GM18499 (cell line): ENCODE results near the gene TMEM260.
"Not testable (repeated sequence)": the region's sequence is repeated elsewhere in the genome, so short reads cannot be mapped to it uniquely, and the experiment has no call there.

ENCODE experiments used
- ATAC-seq: cut with Tn5 transposase; IDR thresholded peaks from one replicate; pipeline ENCODE4 v1.9.1; 2021; ENCODE audit warnings: moderate number of reproducible peaks; ENCODE audit not compliant: insufficient read depth, unreplicated experiment

TMEM260 gene

DNA sequence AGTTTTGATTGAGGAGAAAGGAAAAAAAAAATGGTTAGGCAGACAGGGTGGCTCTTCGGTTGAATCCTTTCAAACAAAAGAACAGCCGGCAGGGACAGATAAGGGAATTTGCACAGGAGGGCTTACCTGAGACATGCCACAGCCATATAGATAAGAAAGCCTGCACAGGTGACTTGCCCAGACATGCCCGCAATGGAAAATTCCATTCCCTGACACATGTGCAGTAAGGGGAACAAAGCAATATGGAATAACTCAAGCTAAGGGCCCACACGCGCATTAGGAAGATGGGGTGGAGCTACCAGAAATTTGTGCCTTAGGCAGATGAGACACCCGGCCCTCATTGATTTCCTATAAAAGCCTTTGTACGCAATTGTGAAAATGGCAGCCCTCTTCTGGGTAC, 86.7 kb downstream of the TMEM260 start:
- ATAC-seq = no peak

DNA sequence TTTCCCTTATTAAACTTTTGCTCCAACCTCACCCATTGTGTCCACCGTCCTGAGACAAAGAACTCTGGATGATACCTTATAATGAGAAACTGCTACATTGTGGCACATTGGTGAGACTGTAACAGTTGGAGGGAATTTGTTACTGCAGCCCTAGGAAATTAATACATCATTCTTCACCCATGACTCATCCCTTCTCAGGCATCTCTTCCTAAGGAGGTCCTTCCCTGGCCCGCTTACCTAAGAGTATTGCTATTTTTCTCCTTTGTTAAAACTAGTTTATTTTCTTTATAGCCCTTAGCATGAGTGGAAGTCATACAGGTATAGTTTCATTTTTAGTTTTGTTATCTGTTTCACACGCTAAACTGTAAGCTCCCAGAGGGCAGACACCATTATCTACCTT, 87.1 kb downstream of the TMEM260 start:
- no peak for ATAC-seq

DNA sequence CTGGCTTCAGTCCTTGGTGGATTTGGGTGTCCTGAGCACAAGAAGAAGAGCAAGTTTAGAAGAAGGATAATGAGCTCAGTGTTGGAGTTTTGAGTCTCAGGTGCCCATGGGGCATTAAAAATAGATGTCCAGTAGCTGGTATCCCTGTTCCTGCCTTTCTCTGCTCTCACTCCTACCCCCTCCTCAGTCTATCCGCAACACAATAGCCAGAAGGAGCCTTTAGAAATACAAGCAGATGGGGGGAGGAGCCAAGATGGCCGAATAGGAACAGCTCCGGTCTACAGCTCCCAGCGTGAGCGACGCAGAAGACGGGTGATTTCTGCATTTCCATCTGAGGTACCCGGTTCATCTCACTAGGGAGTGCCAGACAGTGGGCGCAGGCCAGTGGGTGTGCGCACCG, 87.7 kb downstream of the TMEM260 start:
- ATAC-seq = not testable (repeated sequence)

DNA sequence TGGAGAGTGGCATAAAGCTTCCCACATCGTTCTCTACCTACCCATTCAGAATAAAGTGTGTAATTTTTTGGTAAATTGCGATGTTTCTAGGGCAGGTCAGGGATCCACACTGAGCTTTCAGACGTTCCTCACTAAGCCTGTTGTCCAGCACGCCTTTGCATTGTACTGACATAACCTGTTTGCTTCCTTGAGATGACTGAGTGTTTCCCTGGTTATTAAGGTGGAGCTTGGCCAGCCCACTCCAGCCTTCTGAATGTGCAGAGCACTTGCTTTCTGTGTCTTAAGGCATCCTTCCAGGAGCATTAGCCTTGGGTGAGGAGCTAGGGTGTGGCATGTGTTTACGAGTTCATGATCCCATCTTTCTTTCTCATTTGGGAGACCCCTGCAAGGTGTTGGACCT, 96.4 kb downstream of the TMEM260 start:
- no peak for ATAC-seq

DNA sequence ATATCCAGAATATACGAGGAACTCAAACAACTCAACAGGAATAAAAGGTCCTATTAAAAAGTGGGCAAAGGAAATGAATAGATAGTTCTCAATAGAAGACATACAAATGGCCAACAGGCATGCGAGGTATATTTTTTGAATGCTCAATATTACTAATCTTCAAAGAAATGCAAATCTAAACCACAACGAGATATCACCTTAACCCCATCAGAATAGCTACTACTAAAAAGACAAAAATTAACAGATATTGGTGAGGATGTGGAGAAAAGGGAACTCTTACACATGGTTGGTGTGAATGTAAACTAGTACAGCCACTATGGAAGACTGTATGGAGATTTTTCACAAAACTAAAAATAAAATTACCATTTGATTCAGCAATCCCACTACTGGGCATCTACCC, 99.2 kb downstream of the TMEM260 start:
- no peak for ATAC-seq

DNA sequence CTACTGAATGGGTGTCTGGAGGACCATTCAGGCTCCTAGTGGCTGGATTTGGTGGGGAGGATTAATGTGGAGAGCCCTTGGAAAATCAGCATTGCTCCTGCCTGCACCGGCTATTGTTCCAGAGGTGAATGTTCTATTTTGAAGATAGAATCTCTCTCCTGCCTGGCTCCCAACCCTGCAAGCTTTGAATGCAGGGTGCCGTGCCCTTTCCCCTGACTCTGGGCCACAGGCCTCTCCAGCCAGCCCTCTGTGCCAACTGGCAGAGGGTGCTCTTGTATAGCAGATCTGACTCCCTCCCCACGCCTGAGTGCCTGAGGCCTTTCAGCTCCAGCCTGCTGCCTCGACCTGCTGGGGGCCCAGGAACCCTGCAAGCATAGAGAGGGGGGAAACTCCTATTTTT, 106.8 kb downstream of the TMEM260 start:
- ATAC-seq = no peak

DNA sequence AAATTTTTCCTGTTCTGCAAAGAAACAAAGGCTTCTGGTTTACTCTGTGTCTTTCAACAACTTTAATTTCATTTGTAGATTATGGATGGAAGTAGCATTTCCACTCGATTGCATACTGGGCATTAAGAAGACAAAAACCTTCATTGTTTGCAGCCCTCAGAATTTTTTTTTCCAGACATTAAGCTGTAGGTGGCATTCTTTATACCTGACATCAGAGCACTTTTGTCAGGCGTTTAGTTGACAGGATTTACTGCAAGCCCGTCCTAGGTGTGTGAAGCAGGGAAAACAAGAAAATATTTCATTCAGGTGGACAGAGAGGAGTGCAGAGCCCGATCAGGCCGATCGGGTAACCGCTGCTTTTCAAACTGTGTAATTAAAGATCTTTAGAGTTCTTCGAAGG, 107.5 kb downstream of the TMEM260 start:
- ATAC-seq = no peak

DNA sequence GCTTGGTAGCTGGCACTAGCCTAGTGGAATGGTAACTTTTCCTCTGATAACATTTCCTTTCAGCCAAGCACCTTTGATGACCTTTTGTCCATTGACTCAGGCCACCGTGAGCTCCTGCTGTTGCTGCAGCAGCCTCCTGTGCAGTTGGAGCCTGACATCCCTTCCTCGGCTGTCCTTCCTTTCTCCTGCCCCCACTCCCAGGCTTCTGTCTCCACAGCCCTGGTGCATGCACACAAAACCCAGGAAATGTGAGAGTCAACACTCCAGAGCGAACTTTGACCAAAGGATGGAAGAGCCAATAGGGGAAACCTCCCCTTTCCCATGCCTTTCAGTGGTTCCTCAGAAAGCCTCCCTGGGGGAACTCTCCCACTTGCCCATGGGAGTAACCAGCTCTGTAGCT, 115.0 kb downstream of the TMEM260 start:
- ATAC-seq = no peak

DNA sequence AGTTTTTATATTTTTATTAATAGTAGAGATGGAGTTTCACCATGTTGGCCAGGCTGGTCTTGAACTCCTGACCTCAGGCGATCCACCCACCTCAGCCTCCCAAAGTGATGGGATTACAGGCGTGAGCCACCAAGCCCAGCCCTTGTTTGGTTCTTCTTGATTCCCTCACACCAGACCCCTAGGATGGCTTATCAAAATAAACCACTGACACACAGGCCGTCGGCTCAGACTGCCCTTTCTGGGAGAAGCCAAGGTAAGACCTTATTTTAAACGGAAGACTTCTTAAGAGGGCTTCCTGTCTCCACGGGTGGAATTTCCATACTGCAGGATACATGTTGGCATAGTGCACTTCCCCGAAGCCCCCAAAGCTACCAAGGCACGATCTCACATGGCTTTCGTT, 115.6 kb downstream of the TMEM260 start:
- ATAC-seq = not testable (repeated sequence)
